ENCODE results near the gene PXDN.

GRCh38 chr2:1676913-1677820, 67.1 kb downstream of the PXDN start:
- TF ChIP-seq JUN (IDR thresholded peaks at IDR 0.05; ENCODE audit: borderline replicate concordance, insufficient read depth, insufficient read length, low read depth) (no peak), CTCF (IDR thresholded peaks at IDR 0.05; ENCODE audit: extremely low read depth in 1 of 2, insufficient read depth in 1 of 2, low read depth in 1 of 2, low read length in 2 of 2) (no peak)
